Measurements from ENCODE around the gene HEYL. TPM values are rescaled to one million over a fixed set of nuclear protein-coding genes. Genes with fewer than 3 reads are reported as not detected.

HEYL gene
- total RNA-seq, 1 experiment from 2014 or later = 3.4 TPM

GRCh38 chr1:39652554-39652953, 13.1 kb upstream of the HEYL start:
- H3K9me3 Mint-ChIP-seq (ENCODE audit: unreplicated experiment) = no peaks in the 10 kb centered on the region
- peaks cover 3% of the 10 kb centered on the region for H3K27me3 Mint-ChIP-seq (ENCODE audit: insufficient read depth, unreplicated experiment)
- TF ChIP-seq CTCF (IDR thresholded peaks at IDR 0.05; ENCODE audit: insufficient read depth in 1 of 2, low read depth in 1 of 2, low read length in 1 of 2, severe bottlenecking in 1 of 2, unreplicated experiment in 1 of 2) = no peak
- H3K4me1 ChIP-seq = no peaks in the 10 kb centered on the region
- no peaks in the 10 kb centered on the region for H3K9me3 ChIP-seq
- no TSS peak for BruUV-seq (replicated peaks)
- no peak overlapping the region for H3K27ac Mint-ChIP-seq (ENCODE audit: unreplicated experiment)
- no peaks in the 10 kb centered on the region for H3K27me3 ChIP-seq (replicated peaks; ENCODE audit: control insufficient read depth, insufficient read depth, low read length)
- no peak overlapping the region for H3K4me3 Mint-ChIP-seq (ENCODE audit: unreplicated experiment)
- H3K36me3 Mint-ChIP-seq (ENCODE audit: insufficient read depth, unreplicated experiment) = no peaks in the 10 kb centered on the region
- DNase-seq = no peak
- H3K4me1 Mint-ChIP-seq (ENCODE audit: low read depth, unreplicated experiment) = no peaks in the 10 kb centered on the region
- ChIA-PET POLR2A (no interaction called here), CTCF (interaction anchor here (0.8 to 2.1 kb wide), 2 partner anchors 46 kb away, joined by 6 to 19 read pairs; no protein-coding TSS in a partner anchor)
- H3K4me3 ChIP-seq (ENCODE audit: low read depth, low read length) = no peak overlapping the region
- no peaks in the 10 kb centered on the region for H3K36me3 ChIP-seq (ENCODE audit: control insufficient read depth, insufficient read depth, low read length)
- intact Hi-C loops (cut with micrococcal nuclease; ENCODE audit: unreplicated experiment) = no loop called here

GRCh38 chr1:39652105-39652504, 12.7 kb upstream of the HEYL start:
- H3K4me3 Mint-ChIP-seq (ENCODE audit: unreplicated experiment) = no peak overlapping the region
- no peaks in the 10 kb centered on the region for H3K36me3 ChIP-seq (ENCODE audit: control insufficient read depth, insufficient read depth, low read length)
- peaks cover under 1% of the 10 kb centered on the region for H3K27me3 Mint-ChIP-seq (ENCODE audit: insufficient read depth, unreplicated experiment)
- H3K9me3 Mint-ChIP-seq (ENCODE audit: unreplicated experiment) = no peaks in the 10 kb centered on the region
- POLR2A ChIA-PET = no interaction called here
- no TSS peak for BruUV-seq (replicated peaks)
- intact Hi-C loops (cut with micrococcal nuclease; ENCODE audit: unreplicated experiment) = no loop called here
- no peaks in the 10 kb centered on the region for H3K4me1 ChIP-seq
- H3K27ac Mint-ChIP-seq (ENCODE audit: unreplicated experiment) = no peak overlapping the region
- DNase-seq = no peak
- H3K4me3 ChIP-seq (ENCODE audit: low read depth, low read length) = no peak overlapping the region
- CTCF ChIA-PET = interaction anchor here (0.6 to 0.8 kb wide), 2 partner anchors 46 to 394 kb away, joined by 3 to 6 read pairs; no protein-coding TSS in a partner anchor
- no peaks in the 10 kb centered on the region for H3K27me3 ChIP-seq (replicated peaks; ENCODE audit: control insufficient read depth, insufficient read depth, low read length)
- no peaks in the 10 kb centered on the region for H3K4me1 Mint-ChIP-seq (ENCODE audit: low read depth, unreplicated experiment)
- H3K9me3 ChIP-seq = no peaks in the 10 kb centered on the region
- no peaks in the 10 kb centered on the region for H3K36me3 Mint-ChIP-seq (ENCODE audit: insufficient read depth, unreplicated experiment)
- TF ChIP-seq CTCF (IDR thresholded peaks at IDR 0.05; ENCODE audit: insufficient read depth in 1 of 2, low read depth in 1 of 2, low read length in 1 of 2, severe bottlenecking in 1 of 2, unreplicated experiment in 1 of 2) = no peak

- H3K4me1 Mint-ChIP-seq (ENCODE audit: low read depth, unreplicated experiment) = peaks cover 7% of the 10 kb centered on the region
- no peak overlapping the region for H3K4me3 Mint-ChIP-seq (ENCODE audit: unreplicated experiment)
- Histone ChIP-seq H3K4me1 (peaks cover 5% of the 10 kb centered on the region), H3K4me3 (ENCODE audit: low read depth, low read length) (no peak overlapping the region), H3K36me3 (ENCODE audit: control insufficient read depth, insufficient read depth, low read length) (no peaks in the 10 kb centered on the region), H3K27me3 (replicated peaks; ENCODE audit: control insufficient read depth, insufficient read depth, low read length) (no peaks in the 10 kb centered on the region), H3K9me3 (no peaks in the 10 kb centered on the region)
- CTCF ChIA-PET = no interaction called here
- TF ChIP-seq CTCF (IDR thresholded peaks at IDR 0.05; ENCODE audit: insufficient read depth in 1 of 2, low read depth in 1 of 2, low read length in 1 of 2, severe bottlenecking in 1 of 2, unreplicated experiment in 1 of 2) = no peak
- no TSS peak for BruUV-seq (replicated peaks)
- intact Hi-C loops (cut with micrococcal nuclease; ENCODE audit: unreplicated experiment) = no loop called here
- H3K27me3 Mint-ChIP-seq (ENCODE audit: insufficient read depth, unreplicated experiment) = no peaks in the 10 kb centered on the region
- POLR2A ChIA-PET = no interaction called here
- no peak overlapping the region for H3K27ac Mint-ChIP-seq (ENCODE audit: unreplicated experiment)
- DNase-seq = no peak
- no peaks in the 10 kb centered on the region for H3K9me3 Mint-ChIP-seq (ENCODE audit: unreplicated experiment)
- no peaks in the 10 kb centered on the region for H3K36me3 Mint-ChIP-seq (ENCODE audit: insufficient read depth, unreplicated experiment)
Observed at GRCh38 chr1:39650431-39650830, 11.0 kb upstream of the HEYL start.
